HG02840 (cell line): ENCODE results near the gene WTAP.
"Not testable (repeated sequence)": the region's sequence is repeated elsewhere in the genome, so short reads cannot be mapped to it uniquely, and the experiment has no call there.

Experiments
- ATAC-seq: cut with Tn5 transposase; IDR thresholded peaks from one replicate; pipeline ENCODE4 v1.9.1; 2021; ENCODE audit warnings: mild to moderate bottlenecking, moderate library complexity, moderate number of reproducible peaks; ENCODE audit not compliant: unreplicated experiment, low FRiP score

WTAP gene

GRCh38 chr6:159726255-159726917 is 920 bp upstream of the WTAP start:
- no peak for ATAC-seq

GRCh38 chr6:159727717-159728445 is 575 bp downstream of the WTAP start:
- ATAC-seq = peak; percentile 34

- ATAC-seq = no peak
Measured at GRCh38 chr6:159728531-159728964, 1.2 kb downstream of the WTAP start.

DNA sequence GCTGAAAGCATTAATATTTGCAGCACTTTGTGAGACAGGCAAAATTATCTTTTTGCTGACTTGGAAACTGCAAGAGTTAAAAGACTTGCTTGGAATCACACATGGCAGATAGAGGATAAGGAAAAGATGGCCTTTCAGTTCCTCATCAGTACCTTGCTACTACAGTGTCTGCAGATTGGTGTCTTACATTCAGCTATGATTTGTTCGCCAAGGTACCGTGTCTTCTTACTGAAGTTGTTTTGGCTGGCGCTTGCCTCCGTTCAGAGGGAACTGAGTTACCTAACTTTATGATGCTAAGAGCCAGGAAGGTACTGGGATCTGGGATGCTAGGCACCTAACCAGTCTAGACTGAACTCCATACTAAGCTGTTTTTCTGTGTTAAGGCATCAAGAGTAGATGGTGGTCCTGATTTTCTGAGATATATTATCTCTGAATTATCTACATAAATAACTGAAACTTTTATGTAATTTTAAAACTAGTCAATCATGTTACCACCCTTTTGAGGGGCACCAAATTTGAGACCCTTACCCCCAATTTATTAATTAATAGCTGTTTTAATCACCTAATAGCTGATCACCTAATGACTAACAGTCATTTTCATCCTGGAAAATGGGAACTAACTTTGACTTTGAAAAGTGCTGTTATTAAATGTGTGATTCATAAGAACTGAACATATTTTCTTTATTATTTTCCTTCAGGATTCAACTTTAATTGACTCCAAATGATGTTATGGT is 2.5 kb downstream of the WTAP start:
- no peak for ATAC-seq

- ATAC-seq = no peak
Measured at GRCh38 chr6:159730332-159730676, 3.0 kb downstream of the WTAP start.

DNA sequence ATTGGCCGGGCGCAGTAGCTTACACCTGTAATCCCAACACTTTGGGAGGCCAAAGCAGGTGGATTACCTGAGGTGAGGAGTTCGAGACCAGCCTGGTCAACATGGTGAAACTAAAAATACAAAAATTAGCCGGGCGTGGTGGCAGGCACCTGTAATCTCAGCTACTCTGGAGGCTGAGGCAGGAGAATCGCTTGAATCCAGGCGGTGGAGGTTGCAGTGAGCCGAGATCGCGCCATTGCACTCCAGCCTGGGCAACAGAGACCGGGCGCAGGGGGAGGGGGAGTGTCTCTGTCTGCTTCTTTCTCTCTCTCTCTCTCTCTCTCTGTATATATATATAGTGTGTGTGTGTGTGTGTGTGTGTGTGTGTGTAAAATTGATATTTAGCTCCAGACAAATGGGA is 5.2 kb downstream of the WTAP start:
- not testable (repeated sequence) for ATAC-seq

GRCh38 chr6:159733395-159733794 is 6.1 kb downstream of the WTAP start:
- not testable (repeated sequence) for ATAC-seq

DNA sequence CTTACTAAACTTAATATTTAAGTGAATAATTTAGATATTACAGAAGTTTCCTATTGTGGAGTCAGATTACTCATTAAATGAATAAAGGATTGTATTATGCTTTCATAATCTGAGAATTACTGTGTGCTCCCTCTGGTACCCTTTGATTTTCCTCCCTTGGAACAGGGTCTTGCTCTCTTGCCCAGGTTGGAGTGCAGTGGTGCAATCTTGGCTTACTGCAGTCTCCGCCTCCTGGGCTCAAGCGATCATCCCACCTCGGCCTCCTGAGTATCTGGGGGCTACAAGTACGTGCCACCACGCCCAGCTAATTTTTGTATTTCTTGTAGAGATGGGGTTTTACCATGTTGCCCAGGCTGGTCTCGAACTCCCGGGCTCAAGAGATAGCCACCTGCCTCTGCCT is 9.6 kb downstream of the WTAP start:
- no peak for ATAC-seq

DNA sequence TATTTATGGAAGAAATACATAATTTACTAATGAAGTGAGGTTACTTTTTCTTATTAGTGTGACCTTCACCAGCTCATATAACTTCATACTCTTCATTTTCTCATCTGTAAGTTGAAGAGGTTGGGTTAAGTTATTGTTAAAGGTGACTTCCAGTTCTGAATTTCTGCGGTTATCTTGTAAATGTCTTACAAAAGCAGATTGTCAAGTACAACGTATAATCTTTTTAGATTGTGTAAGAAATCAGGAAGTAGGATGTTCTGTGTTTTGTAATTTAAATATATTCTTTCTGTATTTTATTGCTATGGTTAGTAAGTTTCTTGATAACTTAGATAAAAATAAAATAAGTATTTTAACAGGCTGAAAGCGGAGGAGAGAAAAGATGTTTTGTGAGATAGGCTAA is 12.0 kb downstream of the WTAP start:
- no peak for ATAC-seq

DNA sequence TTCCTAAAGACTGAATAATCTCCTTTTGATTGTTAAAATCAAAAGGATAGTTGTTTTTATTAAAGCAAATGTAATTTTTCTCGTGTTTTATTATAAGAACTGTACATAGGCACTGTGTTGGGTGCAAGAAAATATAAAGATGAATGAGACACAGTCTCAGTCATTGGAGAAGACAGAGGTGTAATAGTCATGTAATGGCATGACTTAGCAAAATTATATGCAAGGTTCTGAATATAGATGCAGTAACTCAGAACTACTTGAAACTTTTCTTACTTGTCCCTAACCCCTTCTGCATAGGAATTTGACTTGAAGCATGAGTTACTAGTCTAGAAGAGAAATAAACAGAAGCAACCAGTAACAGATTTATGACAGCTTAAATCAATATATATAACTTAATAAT is 14.9 kb downstream of the WTAP start:
- ATAC-seq = no peak

GRCh38 chr6:159745081-159745480 is 17.8 kb downstream of the WTAP start:
- ATAC-seq = no peak

DNA sequence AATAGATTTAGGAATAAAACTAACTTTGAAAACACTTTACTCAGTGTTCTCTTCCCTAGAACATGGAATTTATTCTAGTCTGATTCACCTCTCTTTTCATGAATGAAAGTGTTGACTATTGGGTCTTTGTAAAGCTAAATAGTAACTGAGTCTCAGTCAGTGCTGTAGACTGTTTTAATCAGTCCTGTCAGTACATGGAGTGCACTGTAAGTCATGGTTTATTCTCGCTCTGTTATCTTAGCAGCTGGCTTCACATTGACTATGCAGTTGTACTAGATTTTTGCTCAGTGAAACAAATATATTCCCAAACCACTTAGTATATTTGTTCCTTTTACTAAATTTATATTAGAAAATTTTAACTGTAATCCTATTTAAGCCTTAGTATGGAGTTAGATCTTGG is 19.5 kb downstream of the WTAP start:
- ATAC-seq = no peak

DNA sequence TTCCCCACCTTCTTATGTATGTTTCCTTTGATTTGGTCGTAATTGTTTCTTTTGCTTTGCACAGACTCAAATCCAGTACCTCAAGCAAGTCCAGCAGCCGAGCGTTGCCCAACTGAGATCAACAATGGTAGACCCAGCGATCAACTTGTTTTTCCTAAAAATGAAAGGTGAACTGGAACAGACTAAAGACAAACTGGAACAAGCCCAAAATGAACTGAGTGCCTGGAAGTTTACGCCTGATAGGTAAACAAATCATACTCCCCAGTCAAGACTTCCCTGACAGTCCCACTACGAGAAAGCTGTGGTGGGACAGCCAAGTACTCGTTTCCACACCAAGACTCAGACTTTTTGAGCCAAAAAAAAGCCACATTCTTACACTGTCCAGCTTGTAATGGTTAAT is 20.8 kb downstream of the WTAP start:
- ATAC-seq = not testable (repeated sequence)

DNA sequence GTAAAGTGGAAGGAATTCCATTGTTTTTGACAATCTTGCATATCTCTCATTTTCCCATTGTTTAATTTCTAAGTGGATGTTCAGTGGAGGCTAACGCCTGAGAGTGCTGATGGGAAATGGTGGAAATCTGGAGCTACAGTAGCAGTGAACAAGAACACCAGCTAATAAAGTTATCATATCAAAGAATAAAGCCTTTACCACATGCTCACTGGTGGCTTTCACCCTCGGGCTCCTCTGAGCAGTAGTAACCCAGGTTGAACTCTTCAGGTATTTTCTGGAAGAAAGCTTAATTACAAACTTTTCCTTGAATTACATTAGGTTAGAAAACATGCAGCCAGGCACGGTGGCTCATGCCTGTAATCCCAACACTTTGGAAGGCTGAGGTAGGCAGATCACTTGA is 24.1 kb downstream of the WTAP start:
- no peak for ATAC-seq

- ATAC-seq = no peak
Measured at GRCh38 chr6:159753081-159753872, 26.0 kb downstream of the WTAP start.

DNA sequence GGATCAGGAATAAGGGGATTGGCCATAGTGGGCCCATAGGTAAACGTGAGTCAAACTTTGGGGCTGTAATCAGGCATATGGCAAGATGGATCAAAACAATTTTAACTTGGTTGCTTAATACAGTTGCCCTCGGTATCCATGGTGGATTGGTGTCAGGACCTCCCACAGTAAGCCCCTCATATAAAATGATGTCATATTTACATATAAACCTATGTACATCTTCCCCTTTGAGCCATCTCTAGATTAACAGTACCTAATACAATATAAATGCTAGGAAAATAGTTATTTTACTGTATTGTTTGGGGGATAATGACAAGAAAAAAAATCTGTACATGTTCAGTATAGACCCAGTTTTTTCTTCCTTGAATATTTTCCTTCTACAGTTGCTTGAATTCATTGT is 27.1 kb downstream of the WTAP start:
- no peak for ATAC-seq

DNA sequence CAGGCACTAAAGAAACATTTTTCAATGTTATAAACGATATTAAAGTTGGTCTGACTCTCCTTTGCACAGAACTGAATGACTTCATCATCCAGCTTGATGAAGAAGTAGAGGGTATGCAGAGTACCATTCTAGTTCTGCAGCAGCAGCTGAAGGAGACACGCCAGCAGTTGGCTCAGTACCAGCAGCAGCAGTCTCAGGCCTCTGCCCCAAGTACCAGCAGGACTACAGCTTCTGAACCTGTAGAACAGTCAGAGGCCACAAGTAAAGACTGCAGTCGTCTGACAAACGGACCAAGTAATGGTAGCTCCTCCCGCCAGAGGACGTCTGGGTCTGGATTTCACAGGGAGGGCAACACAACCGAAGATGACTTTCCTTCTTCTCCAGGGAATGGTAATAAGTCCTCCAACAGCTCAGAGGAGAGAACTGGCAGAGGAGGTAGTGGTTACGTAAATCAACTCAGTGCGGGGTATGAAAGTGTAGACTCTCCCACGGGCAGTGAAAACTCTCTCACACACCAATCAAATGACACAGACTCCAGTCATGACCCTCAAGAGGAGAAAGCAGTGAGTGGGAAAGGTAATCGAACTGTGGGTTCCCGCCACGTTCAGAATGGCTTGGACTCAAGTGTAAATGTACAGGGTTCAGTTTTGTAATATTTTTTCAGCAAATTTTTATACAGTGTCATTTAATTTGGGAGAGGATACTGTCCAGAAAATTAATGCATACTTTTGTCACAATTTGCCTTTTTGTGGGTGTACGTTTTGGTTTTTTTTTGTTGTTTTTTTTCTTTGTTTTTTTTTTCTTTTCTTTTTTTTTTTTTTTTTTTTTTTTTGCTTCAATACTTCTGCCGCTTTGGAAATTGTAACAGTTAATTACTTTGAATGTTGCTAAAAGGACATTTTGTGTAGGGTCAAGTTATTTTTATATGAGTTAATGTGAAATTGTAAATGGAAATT is 27.9 kb downstream of the WTAP start:
- no peak for ATAC-seq

DNA sequence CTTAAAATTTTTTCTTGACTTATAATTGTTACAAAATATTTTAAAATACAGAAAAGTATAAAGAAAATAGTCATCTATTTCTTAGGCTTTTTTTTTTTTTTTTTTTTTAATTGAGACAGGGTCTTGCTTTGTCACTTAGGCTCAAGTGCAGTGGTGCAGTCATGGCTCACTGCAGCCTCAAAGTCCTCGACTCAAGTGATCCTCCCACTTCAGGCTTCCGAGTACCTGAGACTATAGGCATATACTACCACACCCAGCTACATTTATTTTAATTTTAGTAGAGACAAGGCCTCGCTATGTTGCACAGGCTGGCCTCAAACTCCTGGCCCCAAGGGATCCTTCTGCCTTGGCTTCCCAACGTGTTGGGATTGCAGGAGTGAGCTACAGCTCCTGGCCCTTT is 29.2 kb downstream of the WTAP start:
- no peak for ATAC-seq

DNA sequence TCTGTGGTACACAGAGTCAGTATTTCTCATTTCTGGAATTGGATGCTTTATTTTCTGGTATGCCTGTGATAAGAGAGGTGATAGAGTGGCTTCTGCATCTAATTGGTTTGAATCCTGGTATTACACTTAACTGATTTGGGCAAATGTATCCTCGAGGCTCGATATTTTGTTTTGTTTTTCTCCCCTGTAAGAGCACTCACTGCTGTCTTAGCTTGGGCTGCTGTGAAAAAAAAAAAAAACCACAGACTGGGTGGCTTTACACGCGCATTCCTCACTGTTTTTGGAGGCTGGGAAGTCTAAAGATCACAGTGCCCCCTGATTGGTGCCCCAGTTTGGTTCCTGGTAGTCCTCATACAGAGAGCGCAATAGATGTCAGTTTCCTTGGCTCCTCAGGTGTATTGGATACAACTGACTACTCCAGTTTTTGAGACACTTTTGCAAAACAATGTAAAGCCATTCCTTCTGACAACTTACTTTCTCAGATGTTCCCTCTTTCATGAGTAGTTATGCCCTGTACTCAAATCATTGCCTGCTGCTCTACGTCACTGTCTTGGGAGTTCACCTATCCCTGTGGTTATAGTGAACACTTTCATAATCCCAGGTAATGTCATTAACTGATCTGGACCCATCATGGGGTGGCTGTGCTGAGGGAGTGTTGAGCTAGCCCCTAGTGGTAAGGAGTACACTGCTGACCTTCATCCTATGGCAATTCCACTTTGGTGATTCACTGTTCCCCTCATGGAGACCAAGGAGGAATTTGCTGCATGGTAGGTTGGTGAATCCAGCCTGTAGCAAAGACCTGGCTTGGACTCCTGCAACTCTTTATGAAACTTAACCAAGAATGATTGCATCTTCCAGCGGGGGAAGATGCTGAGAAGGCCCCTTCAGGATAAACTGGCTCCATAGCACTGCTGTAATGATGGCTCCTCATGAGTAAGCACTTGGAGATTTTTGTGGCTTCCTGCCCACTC is 31.0 kb downstream of the WTAP start:
- no peak for ATAC-seq
